K562 (cell line): ENCODE data around the gene ARHGEF7. TPM values are rescaled to one million over a fixed set of nuclear protein-coding genes. Genes with fewer than 3 reads are reported as not detected.

Source experiments
- ATAC-seq: fragments of 200-7000 bp; cut with Tn5 transposase; 3 replicates; pipeline ENCODE4 v1.9.1; 2020; ENCODE audit warnings: moderate library complexity
- BruUV-seq: library from RNA; stranded (reverse); fragments of 400-500 nt; replicated peaks from 2 replicates; lab custom pipeline; 2021; lab: Mats Ljungman, UMichigan
- CTCF ChIA-PET: fragments of 300-600 bp; formaldehyde crosslinking; extraction: SDS; loops from one replicate; lab custom pipeline; 2021; ENCODE audit warnings: low intra/inter-chr PET ratio; lab: Yijun Ruan, JAX
- POLR2A ChIA-PET: fragments of 300-600, 350-650 bp; sonication (Branson Sonifier 250); formaldehyde crosslinking; extraction: SDS; loops from one replicate; lab custom pipeline; 2021; ENCODE audit warnings: antibody characterized with exemption, inconsistent platforms; lab: Yijun Ruan, JAX
- DNase-seq, 4 experiments: peaks; one replicate each; pipeline versions ENCODE4 v3.0.0 to v3.0.0-alpha.2; 2011 to 2018; ENCODE audit warnings: low spot score in 3 of 4, mixed read lengths in 3 of 4; ENCODE audit errors: extremely low read depth in 1 of 4
- FAIRE-seq: peaks from 2 replicates; lab custom pipeline; 2011; peaks lifted over from hg19 to GRCh38; lab: Jason Lieb, UNC
- H2AFZ ChIP-seq: 2 replicates; pipeline ENCODE4 v1.6.0; 2011; ENCODE audit warnings: low read depth, low read length, control low read depth, inconsistent platforms
- H3K27ac ChIP-seq: fragments of 200-600 bp; 3 replicates; pipeline ENCODE4 v1.8.0; 2011; ENCODE audit warnings: low read depth, mild to moderate bottlenecking, control low read depth, inconsistent platforms, low read length, moderate library complexity, mixed read lengths; ENCODE audit errors: extremely low read depth
- H3K27me3 ChIP-seq, 2 experiments: fragments of 300-600 bp in 1 of 2; 2 replicates in 1 of 2; 3 replicates in 1 of 2; pipeline versions ENCODE4 v1.6.0 to v1.8.0; 2011; ENCODE audit warnings: inconsistent platforms in 2 of 2, low read length in 2 of 2, mild to moderate bottlenecking in 1 of 2, mixed read lengths in 1 of 2, moderate library complexity in 1 of 2; ENCODE audit not compliant: control insufficient read depth in 2 of 2, insufficient read depth in 2 of 2
- H3K36me3 ChIP-seq: fragments of 300-600 bp; 3 replicates; pipeline ENCODE4 v1.8.0; 2011; ENCODE audit warnings: mild to moderate bottlenecking, low read length, inconsistent platforms; ENCODE audit not compliant: control insufficient read depth, insufficient read depth
- H3K4me1 ChIP-seq, 2 experiments: fragments of 200-600 bp in 1 of 2; replicated peaks in 1 of 2; 2 replicates in 1 of 2; 3 replicates in 1 of 2; pipeline versions ENCODE4 v1.5.1 to v1.8.0; 2011; ENCODE audit warnings: inconsistent platforms in 2 of 2, low read length in 2 of 2, mild to moderate bottlenecking in 1 of 2, mixed read lengths in 1 of 2, moderate library complexity in 1 of 2; ENCODE audit not compliant: control insufficient read depth in 2 of 2, insufficient read depth in 2 of 2
- H3K4me2 ChIP-seq: 2 replicates; pipeline ENCODE4 v1.6.1; 2011; ENCODE audit warnings: low read length, control low read depth, inconsistent platforms, mixed read lengths; ENCODE audit not compliant: insufficient read depth
- H3K4me3 ChIP-seq: fragments of 200-600 bp; sonication (generic), shearing (Covaris generic); 2 replicates; pipeline ENCODE4 v1.5.1; 2016; ENCODE audit warnings: control low read depth, inconsistent platforms
- H3K79me2 ChIP-seq: fragments of 200-600 bp; 3 replicates; pipeline ENCODE4 v1.8.0; 2011; ENCODE audit warnings: low read length, inconsistent platforms; ENCODE audit not compliant: control insufficient read depth, insufficient read depth
- H3K9ac ChIP-seq, 2 experiments: 2 replicates each; pipeline versions ENCODE4 v1.6.0 to v1.6.1; 2011; ENCODE audit warnings: low read depth in 2 of 2, low read length in 2 of 2, control low read depth in 1 of 2, inconsistent platforms in 1 of 2, mild to moderate bottlenecking in 1 of 2, mixed read lengths in 1 of 2; ENCODE audit not compliant: insufficient read depth in 1 of 2
- H3K9me1 ChIP-seq: one replicate; pipeline ENCODE4 v1.6.0; 2011; ENCODE audit warnings: inconsistent platforms, mild to moderate bottlenecking, low read length, moderate library complexity; ENCODE audit not compliant: control insufficient read depth, insufficient read depth
- H3K9me3 ChIP-seq: replicated peaks from 2 replicates; pipeline ENCODE4 v1.5.1; 2011; ENCODE audit warnings: low read depth, low read length, inconsistent platforms; ENCODE audit not compliant: control insufficient read depth, insufficient read depth
- H4K20me1 ChIP-seq: replicated peaks from 2 replicates; pipeline ENCODE4 v1.6.1; 2011; ENCODE audit warnings: low read length, inconsistent platforms, mixed read lengths; ENCODE audit not compliant: control insufficient read depth, insufficient read depth
- IFI16 ChIP-seq: fragments of 250-450 bp; sonication (Bioruptor Pico); IDR thresholded peaks from 2 replicates; pipeline ENCODE4 v2.1.2; 2022; ENCODE audit warnings: mild to moderate bottlenecking, inconsistent platforms
- JUNB ChIP-seq: fragments of 450-650 bp; formaldehyde crosslinking; conservative IDR thresholded peaks from 2 replicates; pipeline ENCODE4 v1.4.0; 2020; ENCODE audit warnings: mild to moderate bottlenecking
- MIER1 ChIP-seq: fragments of 450-650 bp; IDR thresholded peaks from 2 replicates; pipeline ENCODE4 v1.6.1; 2016; ENCODE audit warnings: antibody characterized with exemption, mild to moderate bottlenecking, low read depth
- NFXL1 ChIP-seq: fragments of 450-650 bp; formaldehyde crosslinking; IDR thresholded peaks from 2 replicates; pipeline ENCODE4 v1.4.0; 2021; ENCODE audit warnings: mild to moderate bottlenecking
- NR2C2 ChIP-seq, 2 experiments: fragments of 200-800 bp in 1 of 2; sonication (Bioruptor generic) in 1 of 2; sonication (generic) in 1 of 2; formaldehyde crosslinking in 1 of 2; IDR thresholded peaks; 2 replicates each; pipeline versions ENCODE4 v1.6.1 to v1.8.0; 2016 to 2022; ENCODE audit warnings: mild to moderate bottlenecking in 1 of 2, missing compliant biosample characterization in 1 of 2, missing genetic modification characterization in 1 of 2, missing genetic modification reagents in 1 of 2
- RAD21 ChIP-seq, 2 experiments: fragments of 250-450 bp in 1 of 2; fragments of 450-650 bp in 1 of 2; sonication (Bioruptor Pico) in 1 of 2; formaldehyde crosslinking in 1 of 2; IDR thresholded peaks in 1 of 2; conservative IDR thresholded peaks in 1 of 2; 2 replicates each; pipeline versions ENCODE4 v1.4.0 to v1.8.0; 2020 to 2022; ENCODE audit warnings: mild to moderate bottlenecking in 2 of 2, moderate library complexity in 1 of 2
- SP1 ChIP-seq: sonication (generic); formaldehyde crosslinking; IDR thresholded peaks from 2 replicates; pipeline ENCODE4 v1.8.1; 2022; ENCODE audit warnings: mild to moderate bottlenecking, missing genetic modification reagents
- TAF9B ChIP-seq: fragments of 450-650 bp; IDR thresholded peaks from 2 replicates; pipeline ENCODE4 v1.6.1; 2018; ENCODE audit warnings: mild to moderate bottlenecking; ENCODE audit not compliant: partially characterized antibody
- TEAD1 ChIP-seq, 2 experiments: fragments of 450-650 bp in 1 of 2; sonication (generic) in 1 of 2; formaldehyde crosslinking; IDR thresholded peaks; 2 replicates each; pipeline versions ENCODE4 v1.4.0 to v1.8.0; 2020 to 2022; ENCODE audit warnings: mild to moderate bottlenecking in 2 of 2, missing genetic modification reagents in 1 of 2
- ZNF449 ChIP-seq: fragments of 250-450 bp; sonication (Bioruptor Pico); IDR thresholded peaks from 2 replicates; pipeline ENCODE4 v1.8.0; 2022; ENCODE audit warnings: moderate library complexity, mild to moderate bottlenecking, inconsistent platforms
- ZNF717 ChIP-seq: fragments of 250-450 bp; sonication (Bioruptor Pico); IDR thresholded peaks from 2 replicates; pipeline ENCODE4 v1.5.0; 2021
- WGBS: fragments of 100-300 bp; shearing (Covaris generic); methylation state at CpG from one replicate; pipeline ENCODE4 v1.1.6; 2016; ENCODE audit warnings: low coverage, mixed read lengths; ENCODE audit not compliant: insufficient coverage; ENCODE audit errors: missing lambda C conversion rate; 5-methylcytosine and 5-hydroxymethylcytosine counted together
- in situ Hi-C: fragments of 300-500 bp; cut with MboI; formaldehyde crosslinking; loops from 4 replicates; pipeline ENCODE4 v1.15.0; 2018; ENCODE audit warnings: inconsistent platforms, mixed read lengths
- intact Hi-C: fragments of 100-400 bp; cut with micrococcal nuclease; formaldehyde crosslinking; loops from 2 replicates; pipeline ENCODE4 v1.14.2; 2022
- polyA plus RNA-seq, 8 experiments: library from polyadenylated mRNA; depleted of rRNA in 4 of 8; stranded (reverse) in 5 of 8; unstranded in 3 of 8; fragments of >200 nt; fragmentation: Nextera tagmentation in 2 of 8; fragmentation: Illumina TruSeq in 1 of 8; extraction: Ambion mirVana in 2 of 8; extraction: Trizol in 1 of 8; gene quantifications; 2 replicates each; pipeline versions ENCODE4 v1.2.1 to v1.2.3, GENCODE V29; 2011 to 2014; ENCODE audit warnings: inconsistent platforms in 1 of 8, missing spikeins in 1 of 8
- total RNA-seq, 7 experiments: library from RNA; depleted of rRNA in 6 of 7; stranded (reverse); fragments of >200 nt in 6 of 7; fragmentation: Illumina TruSeq in 2 of 7; extraction: Trizol in 2 of 7; gene quantifications; 2 replicates each; pipeline versions ENCODE4 v1.2.1 to v1.2.3, GENCODE V29; 2011 to 2021; ENCODE audit warnings: low replicate concordance in 1 of 7
- TF ChIP-seq, protein P1 (sequence below): sonication (generic); formaldehyde crosslinking; IDR thresholded peaks from 2 replicates; pipeline ENCODE4 v1.8.1; 2023; ENCODE audit warnings: mild to moderate bottlenecking, missing genetic modification reagents
- TF ChIP-seq, protein P2 (sequence below): fragments of 200-800 bp; sonication (Bioruptor generic); IDR thresholded peaks from 2 replicates; pipeline ENCODE4 v1.6.1; 2017; ENCODE audit warnings: missing genetic modification characterization, missing compliant biosample characterization

Gene ARHGEF7
- total and polyA plus RNA-seq, 9 of the 15 experiments (the other 6 are each of a cell fraction or from before 2014, with no cell fraction given), result 2.1 to 26.8 (median 17.5) TPM

GRCh38 chr13:111131048-111131447 lies 15.9 kb downstream of the ARHGEF7 start (continued):
- TF ChIP-seq TAF9B, result no peak
- no peak for TF ChIP-seq ZNF449 (CRISPR knock-in tag)

- WGBS, result 0% methylated on average over 3 of the region's 4 CpGs
- in situ Hi-C loops, result no loop called here
Measured at GRCh38 chr13:111131611-111132010, 16.5 kb downstream of the ARHGEF7 start.

More at GRCh38 chr13:111131611-111132010, 16.5 kb downstream of the ARHGEF7 start:
- Histone ChIP-seq H3K9me3 (no peaks in the 10 kb centered on the region), H3K27me3 (peaks cover 0 to 9% of the 10 kb centered on the region in 2 experiments; a peak in 1 of 5 replicates), H3K27ac (no peak overlapping the region), H3K4me2 (no peak overlapping the region), H3K4me1 (no peaks in the 10 kb centered on the region), H3K79me2 (no peaks in the 10 kb centered on the region), H3K9ac (no peak overlapping the region), H2AFZ (no peak overlapping the region), H3K9me1 (no peaks in the 10 kb centered on the region), H3K36me3 (no peaks in the 10 kb centered on the region), H4K20me1 (no peaks in the 10 kb centered on the region), H3K4me3 (no peak overlapping the region)
- FAIRE-seq (no peak), DNase-seq (no peak), ATAC-seq (no peak)
- no TSS peak for BruUV-seq
- TF ChIP-seq JUNB (CRISPR knock-in tag), result no peak
- TF ChIP-seq, protein P1, sequence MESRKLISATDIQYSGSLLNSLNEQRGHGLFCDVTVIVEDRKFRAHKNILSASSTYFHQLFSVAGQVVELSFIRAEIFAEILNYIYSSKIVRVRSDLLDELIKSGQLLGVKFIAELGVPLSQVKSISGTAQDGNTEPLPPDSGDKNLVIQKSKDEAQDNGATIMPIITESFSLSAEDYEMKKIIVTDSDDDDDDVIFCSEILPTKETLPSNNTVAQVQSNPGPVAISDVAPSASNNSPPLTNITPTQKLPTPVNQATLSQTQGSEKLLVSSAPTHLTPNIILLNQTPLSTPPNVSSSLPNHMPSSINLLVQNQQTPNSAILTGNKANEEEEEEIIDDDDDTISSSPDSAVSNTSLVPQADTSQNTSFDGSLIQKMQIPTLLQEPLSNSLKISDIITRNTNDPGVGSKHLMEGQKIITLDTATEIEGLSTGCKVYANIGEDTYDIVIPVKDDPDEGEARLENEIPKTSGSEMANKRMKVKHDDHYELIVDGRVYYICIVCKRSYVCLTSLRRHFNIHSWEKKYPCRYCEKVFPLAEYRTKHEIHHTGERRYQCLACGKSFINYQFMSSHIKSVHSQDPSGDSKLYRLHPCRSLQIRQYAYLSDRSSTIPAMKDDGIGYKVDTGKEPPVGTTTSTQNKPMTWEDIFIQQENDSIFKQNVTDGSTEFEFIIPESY (CRISPR knock-in tag), result no peak
- no peak for TF ChIP-seq NR2C2 (CRISPR knock-in tag; IDR thresholded peaks at IDR 0.05)
- no peak for TF ChIP-seq NR2C2 (tag; IDR thresholded peaks at IDR 0.05)
- TF ChIP-seq SP1 (CRISPR knock-in tag), result no peak
- TF ChIP-seq TEAD1 (CRISPR knock-in tag; IDR thresholded peaks at IDR 0.05), result no peak
- no peak for TF ChIP-seq NFXL1 (CRISPR knock-in tag)
- TF ChIP-seq, protein P2, sequence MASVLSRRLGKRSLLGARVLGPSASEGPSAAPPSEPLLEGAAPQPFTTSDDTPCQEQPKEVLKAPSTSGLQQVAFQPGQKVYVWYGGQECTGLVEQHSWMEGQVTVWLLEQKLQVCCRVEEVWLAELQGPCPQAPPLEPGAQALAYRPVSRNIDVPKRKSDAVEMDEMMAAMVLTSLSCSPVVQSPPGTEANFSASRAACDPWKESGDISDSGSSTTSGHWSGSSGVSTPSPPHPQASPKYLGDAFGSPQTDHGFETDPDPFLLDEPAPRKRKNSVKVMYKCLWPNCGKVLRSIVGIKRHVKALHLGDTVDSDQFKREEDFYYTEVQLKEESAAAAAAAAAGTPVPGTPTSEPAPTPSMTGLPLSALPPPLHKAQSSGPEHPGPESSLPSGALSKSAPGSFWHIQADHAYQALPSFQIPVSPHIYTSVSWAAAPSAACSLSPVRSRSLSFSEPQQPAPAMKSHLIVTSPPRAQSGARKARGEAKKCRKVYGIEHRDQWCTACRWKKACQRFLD (CRISPR knock-in tag), result no peak
- no peak for TF ChIP-seq RAD21 (CRISPR knock-in tag; conservative IDR thresholded peaks at IDR 0.05 in 1 of 2, IDR thresholded peaks at IDR 0.05 in 1 of 2)
- no peak for TF ChIP-seq MIER1
- TF ChIP-seq IFI16, result no peak
- TF ChIP-seq ZNF717 (CRISPR knock-in tag), result no peak
- intact Hi-C loops, result no loop called here
- CTCF ChIA-PET, result no interaction called here
- POLR2A ChIA-PET, result interaction anchor here (0.5 kb wide), 1 partner anchor 777 kb away, joined by 3 read pairs; no protein-coding TSS in a partner anchor
